Stimulated activated naive CD8-positive, alpha-beta T cell treated with anti-CD3 and anti-CD28 coated beads, Interleukin-15, amount 100 ng/mL, for 72 hours (primary cell): ENCODE measurements around the gene MT1H.
"Not testable (repeated sequence)": the region's sequence is repeated elsewhere in the genome, so short reads cannot be mapped to it uniquely, and the experiment has no call there.

ENCODE experiments used
- ATAC-seq: fragments of 150-1000 bp; cut with Tn5 transposase; 2 replicates; pipeline ENCODE4 v1.10.0; 2021; ENCODE audit warnings: mild to moderate bottlenecking, moderate library complexity
- DNase-seq, 2 donors: peaks; one replicate each; pipeline ENCODE4 v3.0.0; 2021 to 2022
- H3K27ac Mint-ChIP-seq, 2 donors: one replicate each; pipeline ENCODE4 v1.8.0; 2022; ENCODE audit warnings: mild to moderate bottlenecking in 2 of 2, mixed read lengths in 2 of 2, moderate library complexity in 2 of 2
- H3K27me3 Mint-ChIP-seq: one replicate; pipeline ENCODE4 v1.8.0; 2022; ENCODE audit warnings: mixed read lengths
- H3K4me1 Mint-ChIP-seq: one replicate; pipeline ENCODE4 v1.8.0; 2022; ENCODE audit warnings: mild to moderate bottlenecking, mixed read lengths
- H3K4me3 Mint-ChIP-seq, 2 donors: one replicate each; pipeline ENCODE4 v1.8.0; 2022; ENCODE audit warnings: mild to moderate bottlenecking in 2 of 2, mixed read lengths in 2 of 2, moderate library complexity in 1 of 2
- H3K9me3 Mint-ChIP-seq, 2 donors: one replicate each; pipeline ENCODE4 v1.8.0; 2022; ENCODE audit warnings: mixed read lengths in 2 of 2

MT1H gene

GRCh38 chr16:56709443-56710040 lies 39.9 kb downstream of the MT1H start:
- Mint-ChIP-seq H3K27me3 (no peaks in the 10 kb centered on the region), H3K27ac (peak overlapping the region; percentile 97 to 99), H3K4me1 (peaks cover 59% of the 10 kb centered on the region), H3K4me3 (peak overlapping the region; percentile 80 to 87), H3K9me3 (no peaks in the 10 kb centered on the region)
- peak; percentile 63 for ATAC-seq
- DNase-seq = peak in 1 of 2 donors; percentile 25

DNA sequence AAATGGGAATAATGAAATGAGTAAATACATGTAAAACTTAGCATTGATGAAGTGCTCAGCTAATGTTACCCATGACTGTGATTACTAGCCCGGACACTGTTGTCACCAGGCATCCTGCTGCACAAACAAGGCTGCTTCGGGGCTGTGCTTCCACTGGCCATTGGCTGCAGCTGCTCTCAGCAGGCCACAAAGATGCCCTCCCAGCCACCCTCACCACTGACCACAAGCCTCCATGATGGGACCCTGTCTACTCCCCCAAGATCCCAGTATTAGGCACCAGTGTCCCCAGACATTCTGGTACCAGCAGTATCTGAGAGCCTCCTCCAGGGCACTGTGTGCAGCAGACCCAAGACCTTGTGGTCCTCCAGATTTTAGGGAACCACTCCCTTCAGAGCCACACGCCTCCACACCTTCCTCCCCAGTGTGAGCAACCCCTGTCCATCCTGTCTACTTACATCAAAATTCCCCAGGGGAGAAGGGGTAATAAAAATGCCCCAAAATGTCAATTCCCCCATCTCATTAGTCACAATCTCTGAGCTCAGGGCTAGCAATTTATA lies 40.6 kb downstream of the MT1H start:
- Mint-ChIP-seq H3K27ac (peak overlapping the region; percentile 20 to 99), H3K4me3 (peak overlapping the region; percentile 23 to 87), H3K27me3 (no peaks in the 10 kb centered on the region), H3K4me1 (peaks cover 56% of the 10 kb centered on the region), H3K9me3 (no peaks in the 10 kb centered on the region)
- ATAC-seq = peak; percentile 33
- DNase-seq = no peak

GRCh38 chr16:56711862-56712261 lies 42.2 kb downstream of the MT1H start:
- H3K4me3 Mint-ChIP-seq = no peak overlapping the region
- DNase-seq (no peak), ATAC-seq (no peak)
- H3K27ac Mint-ChIP-seq = no peak overlapping the region
- no peaks in the 10 kb centered on the region for H3K9me3 Mint-ChIP-seq
- peaks cover 40% of the 10 kb centered on the region for H3K4me1 Mint-ChIP-seq
- no peaks in the 10 kb centered on the region for H3K27me3 Mint-ChIP-seq

DNA sequence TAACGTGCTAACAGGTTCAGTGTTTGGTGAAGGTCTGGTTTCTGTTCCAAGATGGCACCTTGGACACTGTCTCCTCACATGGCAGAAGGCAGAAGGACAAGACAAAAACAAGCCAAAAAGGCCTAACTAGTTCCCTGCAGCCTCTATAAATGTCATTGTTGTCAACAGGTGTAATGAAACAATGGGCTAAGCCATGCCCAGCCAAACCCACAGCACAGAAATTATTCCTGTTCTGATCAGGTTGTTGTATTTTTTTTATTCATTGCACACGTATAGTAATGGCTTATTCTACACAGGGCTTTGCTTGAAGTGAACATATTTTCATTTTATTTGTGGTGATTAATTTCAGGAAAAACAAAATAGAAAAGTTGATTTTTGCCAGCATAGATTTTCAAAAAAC lies 44.2 kb downstream of the MT1H start:
- no peak for DNase-seq
- Mint-ChIP-seq H3K4me1 (peaks cover 28% of the 10 kb centered on the region), H3K27ac (no peak overlapping the region), H3K27me3 (no peaks in the 10 kb centered on the region), H3K9me3 (no peaks in the 10 kb centered on the region), H3K4me3 (no peak overlapping the region)
- no peak for ATAC-seq

DNA sequence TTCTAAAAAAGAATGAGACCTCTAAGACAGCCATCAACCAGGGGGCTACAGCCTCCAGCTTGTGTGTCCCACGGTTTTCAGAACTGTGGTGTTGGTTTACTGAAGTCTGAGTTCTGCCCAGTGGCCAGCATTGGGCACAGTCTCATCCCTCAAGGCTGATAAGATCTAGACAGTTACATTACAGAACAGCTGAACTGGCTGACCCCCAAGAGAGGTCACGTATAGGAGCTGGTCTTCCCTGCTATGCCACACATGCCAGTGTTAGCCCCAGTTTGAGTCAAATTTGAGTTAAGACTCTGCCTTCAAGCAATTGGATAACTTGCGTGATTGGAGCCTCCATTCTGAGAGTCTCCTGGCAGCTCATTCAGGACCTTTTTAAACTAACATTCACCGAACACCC lies 45.5 kb downstream of the MT1H start:
- no peak for DNase-seq
- peaks cover 15% of the 10 kb centered on the region for H3K4me1 Mint-ChIP-seq
- H3K9me3 Mint-ChIP-seq = no peaks in the 10 kb centered on the region
- no peaks in the 10 kb centered on the region for H3K27me3 Mint-ChIP-seq
- H3K27ac Mint-ChIP-seq = no peak overlapping the region
- H3K4me3 Mint-ChIP-seq = no peak overlapping the region
- ATAC-seq = no peak

DNA sequence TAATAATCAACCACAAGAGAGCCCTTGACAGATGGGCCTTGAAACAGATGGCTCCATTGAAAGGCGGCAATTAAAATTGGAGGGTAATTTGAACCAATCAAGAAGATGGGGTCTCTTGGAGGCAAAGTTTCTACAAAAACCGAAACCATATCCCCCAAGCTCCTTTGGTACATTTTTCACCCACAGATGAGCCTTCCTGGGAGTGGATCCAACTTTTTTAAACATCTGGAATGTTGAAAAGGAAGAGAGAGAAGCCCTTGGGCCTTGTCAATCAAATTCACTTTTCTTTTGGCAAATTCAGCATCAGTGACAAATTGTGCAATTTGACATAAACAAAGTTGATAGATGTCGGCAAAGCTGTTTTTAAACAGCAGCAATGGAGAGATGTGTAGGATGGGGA lies 47.1 kb downstream of the MT1H start:
- no peaks in the 10 kb centered on the region for H3K27me3 Mint-ChIP-seq
- no peak for DNase-seq
- H3K9me3 Mint-ChIP-seq = no peaks in the 10 kb centered on the region
- no peak for ATAC-seq
- no peak overlapping the region for H3K27ac Mint-ChIP-seq
- peaks cover under 1% of the 10 kb centered on the region for H3K4me1 Mint-ChIP-seq
- H3K4me3 Mint-ChIP-seq = no peak overlapping the region

DNA sequence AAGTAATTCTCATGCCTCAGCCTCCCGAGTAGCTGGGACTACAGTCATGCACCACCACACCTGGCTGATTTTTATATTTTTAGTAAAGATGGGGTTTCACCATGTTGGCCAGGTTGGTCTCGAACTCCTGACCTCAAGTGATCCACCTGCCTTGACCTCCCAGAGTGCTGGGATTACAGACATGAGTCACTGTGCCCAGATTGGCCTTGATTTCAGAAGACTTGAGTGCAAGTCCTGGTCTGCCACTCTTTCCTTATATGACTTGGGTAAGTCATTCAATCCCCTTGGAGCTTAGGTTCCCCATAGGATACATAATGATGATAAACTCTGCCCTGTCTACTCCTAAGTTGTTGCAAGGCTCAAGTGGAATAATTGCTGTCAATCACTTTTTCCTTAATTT lies 47.9 kb downstream of the MT1H start:
- H3K4me3 Mint-ChIP-seq, H3K27ac Mint-ChIP-seq, H3K27me3 Mint-ChIP-seq, DNase-seq, ATAC-seq, H3K4me1 Mint-ChIP-seq, H3K9me3 Mint-ChIP-seq: not testable (repeated sequence)
